HEK293T (cell line): ENCODE data around the gene ZNF560.
"Not testable (repeated sequence)": the region's sequence is repeated elsewhere in the genome, so short reads cannot be mapped to it uniquely, and the experiment has no call there.

Experiments used
- CTCF ChIA-PET: fragments of 350-600 bp; formaldehyde crosslinking; extraction: SDS; loops from one replicate; lab custom pipeline; 2021; ENCODE audit warnings: antibody characterized with exemption, inconsistent platforms; lab: Yijun Ruan, JAX
- POLR2A ChIA-PET: fragments of 350-600 bp; formaldehyde crosslinking; extraction: SDS; loops from one replicate; lab custom pipeline; 2020; ENCODE audit warnings: antibody characterized with exemption, inconsistent platforms; lab: Yijun Ruan, JAX
- DNase-seq: peaks from one replicate; pipeline ENCODE4 v3.0.0; 2012; ENCODE audit warnings: mixed read lengths; ENCODE audit errors: extremely low spot score
- ARNT ChIP-seq: fragments of 450-650 bp; IDR thresholded peaks from 2 replicates; pipeline ENCODE4 v1.6.1; 2017; ENCODE audit warnings: mild to moderate bottlenecking
- BHLHE40 ChIP-seq: fragments of 450-650 bp; IDR thresholded peaks from 2 replicates; pipeline ENCODE4 v1.6.1; 2016; ENCODE audit warnings: mild to moderate bottlenecking, moderate library complexity, borderline replicate concordance
- CTBP1 ChIP-seq: fragments of 450-650 bp; IDR thresholded peaks from 2 replicates; pipeline ENCODE4 v1.6.1; 2016; ENCODE audit warnings: borderline replicate concordance
- ELF4 ChIP-seq: fragments of 450-650 bp; IDR thresholded peaks from 2 replicates; pipeline ENCODE4 v1.6.1; 2017; ENCODE audit warnings: antibody characterized with exemption
- FOXA1 ChIP-seq: fragments of 450-650 bp; IDR thresholded peaks from 2 replicates; pipeline ENCODE4 v1.6.1; 2016; ENCODE audit warnings: mild to moderate bottlenecking
- FOXK2 ChIP-seq: fragments of 450-650 bp; IDR thresholded peaks from 2 replicates; pipeline ENCODE4 v1.6.1; 2016; ENCODE audit warnings: mild to moderate bottlenecking
- FOXM1 ChIP-seq: fragments of 450-650 bp; IDR thresholded peaks from 2 replicates; pipeline ENCODE4 v1.6.1; 2017; ENCODE audit warnings: mild to moderate bottlenecking, borderline replicate concordance
- HDGF ChIP-seq: fragments of 450-650 bp; IDR thresholded peaks from 2 replicates; pipeline ENCODE4 v1.6.1; 2017; ENCODE audit warnings: antibody characterized with exemption, borderline replicate concordance
- L3MBTL2 ChIP-seq: fragments of 450-650 bp; conservative IDR thresholded peaks from 2 replicates; pipeline ENCODE4 v1.6.1; 2016; ENCODE audit warnings: mild to moderate bottlenecking
- LEF1 ChIP-seq: fragments of 450-650 bp; IDR thresholded peaks from 2 replicates; pipeline ENCODE4 v1.6.1; 2017; ENCODE audit warnings: mild to moderate bottlenecking, borderline replicate concordance
- NFRKB ChIP-seq: fragments of 450-650 bp; IDR thresholded peaks from 2 replicates; pipeline ENCODE4 v1.6.1; 2016; ENCODE audit warnings: mild to moderate bottlenecking, moderate library complexity
- PKNOX1 ChIP-seq: fragments of 450-650 bp; IDR thresholded peaks from 2 replicates; pipeline ENCODE4 v1.6.1; 2016
- SP1 ChIP-seq: fragments of 450-650 bp; IDR thresholded peaks from 2 replicates; pipeline ENCODE4 v1.6.1; 2017
- SUZ12 ChIP-seq: fragments of 450-650 bp; IDR thresholded peaks from 2 replicates; pipeline ENCODE4 v1.6.1; 2016; ENCODE audit warnings: mild to moderate bottlenecking
- TARDBP ChIP-seq: fragments of 450-650 bp; IDR thresholded peaks from 2 replicates; pipeline ENCODE4 v1.6.1; 2016
- ZNF384 ChIP-seq: fragments of 450-650 bp; IDR thresholded peaks from 2 replicates; pipeline ENCODE4 v1.6.1; 2016

The ZNF560 gene

DNA sequence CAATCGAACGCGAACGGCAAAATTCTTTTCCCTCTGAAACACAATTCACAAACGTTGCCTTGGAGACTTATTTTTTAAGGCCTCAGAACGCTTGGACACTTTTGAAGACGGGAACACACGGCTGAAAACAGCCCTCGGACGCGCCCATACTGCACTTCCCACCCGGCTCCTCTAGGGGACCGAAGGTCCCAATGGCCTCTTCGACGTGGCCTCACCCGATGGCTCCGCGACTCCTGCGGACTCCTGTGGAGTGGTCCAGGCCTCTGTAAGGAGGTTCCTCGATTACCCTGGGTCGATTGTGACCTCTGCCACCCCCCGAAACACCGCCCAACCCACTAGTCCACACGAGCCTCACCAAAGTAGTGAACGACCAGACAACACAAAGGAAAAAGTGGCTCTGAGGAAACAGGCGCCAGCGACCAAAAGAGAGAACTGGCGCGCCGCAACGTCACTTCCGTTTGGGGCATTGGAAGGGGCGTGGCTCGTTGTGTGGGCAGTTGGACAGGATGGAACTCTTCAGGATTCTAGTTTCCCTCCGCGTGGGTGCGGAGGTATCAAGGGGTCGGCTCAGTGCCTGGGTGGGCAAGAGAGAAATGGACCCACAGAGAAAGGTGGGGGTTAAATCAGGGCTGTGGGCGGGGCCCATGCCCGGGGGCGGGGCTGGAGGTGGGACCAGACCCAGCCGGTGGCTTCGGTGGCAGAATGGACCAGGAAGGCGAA is at the start of gene ZNF560:
TSS of gene ZNF560 (minus strand) at position 434 of the 720 bp plus-strand sequence. CDS start 23,303 bp downstream, outside the sequence.
- DNase-seq: peak; percentile 12
- POLR2A ChIA-PET: no interaction called here
- TF ChIP-seq FOXA1 (no peak), CTBP1 (no peak)
- CTCF ChIA-PET: no interaction called here

DNA sequence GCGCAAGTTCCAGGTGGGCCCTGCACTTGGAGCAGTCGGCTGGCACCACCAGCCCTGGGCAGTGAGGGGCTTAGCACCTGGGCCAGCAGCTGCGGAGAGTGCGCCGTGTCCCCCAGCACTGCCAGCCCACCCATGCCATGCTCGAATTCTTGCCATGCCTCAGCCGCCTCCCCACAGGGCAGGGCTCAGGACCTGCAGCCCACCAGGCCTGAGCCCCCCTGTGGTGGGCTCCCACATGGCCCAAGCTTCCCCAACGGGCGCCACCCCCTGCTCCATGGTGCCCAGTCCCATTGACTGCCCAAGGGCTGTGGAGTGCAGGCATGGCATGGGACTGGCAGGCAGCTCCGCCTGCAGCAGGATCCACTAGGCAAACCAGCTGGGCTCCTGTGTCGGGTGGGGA is 49.5 kb upstream of the ZNF560 start:
- ChIA-PET POLR2A (no interaction called here), CTCF (no interaction called here)
- no peak for TF ChIP-seq PKNOX1
- TF ChIP-seq FOXM1: no peak
- no peak for TF ChIP-seq L3MBTL2
- TF ChIP-seq HDGF: no peak
- no peak for TF ChIP-seq SP1
- no peak for TF ChIP-seq ZNF384
- no peak for TF ChIP-seq FOXA1
- TF ChIP-seq SUZ12: no peak
- no peak for TF ChIP-seq ARNT
- no peak for TF ChIP-seq BHLHE40
- TF ChIP-seq TARDBP: no peak
- no peak for TF ChIP-seq NFRKB
- no peak for TF ChIP-seq LEF1
- no peak for TF ChIP-seq CTBP1
- DNase-seq: no peak

GRCh38 chr19:9541281-9541680 is 42.9 kb upstream of the ZNF560 start:
- DNase-seq, CTCF ChIA-PET, POLR2A ChIA-PET: not testable (repeated sequence)

DNA sequence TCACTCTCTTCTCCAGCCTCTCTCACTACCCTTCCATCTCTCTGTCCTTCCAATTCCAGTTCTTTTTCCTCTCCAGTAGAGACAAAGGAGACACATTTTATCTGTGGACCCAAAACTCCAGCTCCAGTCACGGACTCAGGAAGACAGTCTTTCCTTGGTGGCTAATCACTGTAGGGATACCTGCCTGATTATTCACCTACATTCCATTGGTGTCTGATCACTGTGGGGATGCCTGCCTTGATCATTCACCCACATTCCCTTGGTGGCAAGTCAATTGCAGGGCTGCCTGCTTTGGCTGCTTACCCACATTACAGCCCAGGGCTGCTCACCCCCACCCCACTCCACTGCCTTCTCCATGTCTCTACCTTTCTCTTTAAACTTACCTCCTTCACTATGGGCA is 41.5 kb upstream of the ZNF560 start:
- POLR2A ChIA-PET, CTCF ChIA-PET, DNase-seq: not testable (repeated sequence)

GRCh38 chr19:9539201-9539600 is 40.8 kb upstream of the ZNF560 start:
- DNase-seq, CTCF ChIA-PET, POLR2A ChIA-PET: not testable (repeated sequence)

DNA sequence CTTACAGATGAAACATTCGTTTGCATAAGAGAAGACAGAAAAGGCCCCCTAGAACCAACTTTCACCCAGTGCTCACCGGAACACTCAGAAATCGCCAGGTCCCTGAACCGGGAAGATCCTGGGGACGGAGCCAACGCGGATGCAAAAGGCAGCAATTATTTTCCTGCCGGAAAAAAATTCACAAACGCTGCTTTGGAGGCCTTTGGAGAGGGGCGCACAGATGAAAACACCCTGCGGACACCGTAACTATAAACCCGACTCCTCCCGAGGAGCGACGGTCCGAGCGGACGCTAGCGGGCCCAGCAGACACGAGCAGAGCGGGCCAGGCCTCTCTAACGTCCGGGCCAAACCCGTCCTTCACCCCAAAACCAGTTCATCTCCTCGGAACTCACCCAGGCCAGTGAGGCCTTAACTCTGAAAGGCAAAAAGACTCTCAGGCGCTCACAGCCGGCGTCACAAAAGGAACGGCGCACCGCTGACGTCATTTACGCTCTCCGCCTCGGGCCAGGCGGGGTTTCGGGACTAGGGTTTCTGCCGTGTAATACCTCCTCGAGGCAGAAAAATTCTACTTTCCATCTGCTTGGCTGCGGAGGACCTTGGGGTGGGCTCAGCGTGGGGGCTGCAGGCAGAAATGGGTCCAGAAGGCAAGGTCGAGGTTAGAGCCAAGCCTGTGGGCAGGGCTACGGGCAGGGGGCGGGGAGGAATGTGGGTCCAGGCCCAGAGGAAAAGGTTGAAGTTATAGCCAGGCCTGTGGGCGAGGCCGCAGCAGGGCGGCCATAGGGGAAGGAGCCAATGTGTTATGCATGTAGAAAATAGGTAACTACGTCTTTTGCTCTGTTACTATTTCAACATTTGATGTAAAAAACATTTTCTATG is 40.0 kb upstream of the ZNF560 start, which contains the start of gene ZNF426:
TSS of gene ZNF426 (minus strand) at position 463 of the 876 bp plus-strand sequence. CDS start 2,413 bp downstream, outside the sequence.
- CTCF ChIA-PET: no interaction called here
- peak; percentile 69 for DNase-seq
- POLR2A ChIA-PET: no interaction called here
- TF ChIP-seq L3MBTL2 (peak; percentile 79), PKNOX1 (no peak), SP1 (no peak)

GRCh38 chr19:9535934-9536333 is 37.5 kb upstream of the ZNF560 start:
- TF ChIP-seq NFRKB (no peak), SUZ12 (no peak)
- ChIA-PET POLR2A (no interaction called here), CTCF (no interaction called here)
- no peak for DNase-seq

DNA sequence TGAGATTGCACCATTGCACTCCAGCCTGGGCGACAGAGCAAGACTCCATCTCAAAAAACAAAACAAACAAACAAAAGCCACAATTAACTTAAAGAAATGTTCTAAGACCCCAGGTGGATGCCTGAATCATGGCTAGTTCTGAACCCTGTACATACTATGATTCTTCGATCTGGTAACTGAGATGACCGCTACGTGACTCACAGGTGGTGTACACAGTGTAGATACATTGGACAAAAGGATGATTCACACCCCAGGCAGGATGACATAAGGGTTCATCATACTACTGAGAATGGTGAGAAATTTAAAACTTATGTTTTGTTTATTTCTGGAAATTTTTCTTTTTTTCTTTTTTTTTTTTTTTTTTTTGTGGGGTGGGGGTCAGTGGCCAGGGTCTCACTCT is 33.5 kb upstream of the ZNF560 start:
- POLR2A ChIA-PET: no interaction called here
- TF ChIP-seq FOXM1: no peak
- no peak for TF ChIP-seq SP1
- no peak for TF ChIP-seq ARNT
- TF ChIP-seq PKNOX1: no peak
- TF ChIP-seq BHLHE40: no peak
- TF ChIP-seq CTBP1: no peak
- no peak for TF ChIP-seq HDGF
- TF ChIP-seq L3MBTL2: no peak
- no peak for TF ChIP-seq FOXK2
- no peak for TF ChIP-seq ELF4
- TF ChIP-seq FOXA1: no peak
- TF ChIP-seq LEF1: no peak
- no peak for TF ChIP-seq SUZ12
- no peak for TF ChIP-seq ZNF384
- TF ChIP-seq TARDBP: no peak
- no peak for TF ChIP-seq NFRKB
- DNase-seq: no peak
- CTCF ChIA-PET: no interaction called here
